Vein endothelial cell (primary cell): Measurements from ENCODE around the gene CACNA1S. TPM values are rescaled to one million over a fixed set of nuclear protein-coding genes. Genes with fewer than 3 reads are reported as not detected.

Source experiments
- total RNA-seq: library from RNA; depleted of rRNA; stranded (reverse); fragments of >200 nt; gene quantifications from 2 replicates; pipeline ENCODE4 v1.2.3, GENCODE V29; 2012

Gene CACNA1S
- not detected in 2 replicates for total RNA-seq

GRCh38 chr1:201112173-201112731 is at the start of gene CACNA1S:
Gene CACNA1S, minus strand, starts transcription at chr1:201112426. Its CDS starts 87 bp downstream, at chr1:201112339.

GRCh38 chr1:201154389-201155165 is 42.4 kb upstream of the CACNA1S start, which contains the start of gene TMEM9:
Gene TMEM9, minus strand, starts transcription at chr1:201154474. Its CDS starts 551 bp downstream, at chr1:201153923.

GRCh38 chr1:201126832-201127754 is 14.9 kb upstream of the CACNA1S start, which contains the start of gene ASCL5:
Gene ASCL5, minus strand, starts transcription at chr1:201127184. Its CDS starts 11,812 bp downstream, at chr1:201115372.

GRCh38 chr1:201023517-201023902 is 88.7 kb downstream of the CACNA1S start, which contains the start of gene KIF21B:
Gene KIF21B, minus strand, starts transcription at chr1:201023714. Its CDS starts 331 bp downstream, at chr1:201023383.

Other genes with a start within 250 kb of the CACNA1S start
- gene GPR25, start 239.4 kb downstream of the CACNA1S start, total RNA-seq, result not detected in 2 replicates
- not detected in 2 replicates for gene INAVA, start 217.5 kb downstream of the CACNA1S start, total RNA-seq
- gene KIF21B, start 88.7 kb downstream of the CACNA1S start, total RNA-seq, result 4.6 and 5.2 TPM in 2 replicates
- not detected in 2 replicates for gene ASCL5, start 14.8 kb upstream of the CACNA1S start, total RNA-seq
- gene TMEM9, start 42.0 kb upstream of the CACNA1S start, total RNA-seq, result 32.7 and 46.7 TPM in 2 replicates
- not detected in 2 replicates for gene IGFN1, start 78.4 kb upstream of the CACNA1S start, total RNA-seq
- gene PKP1, start 171.1 kb upstream of the CACNA1S start, total RNA-seq, result under 0.01 and 0.10 TPM in 2 replicates